PC-9 (cell line): ENCODE results near the gene COL5A1. TPM values are rescaled to one million over a fixed set of nuclear protein-coding genes. Genes with fewer than 3 reads are reported as not detected.

Source experiments
- BruUV-seq: library from RNA; stranded (reverse); fragments of 400-500 nt; replicated peaks from 2 replicates; lab custom pipeline; 2021; lab: Mats Ljungman, UMichigan
- CTCF ChIA-PET: fragments of 300-600 bp; sonication (Branson Sonifier 250); formaldehyde crosslinking; loops from one replicate; lab custom pipeline; 2022; ENCODE audit warnings: antibody characterized with exemption; lab: Charles Lee
- POLR2A ChIA-PET: fragments of 300-600 bp; sonication (Branson Sonifier 250); formaldehyde crosslinking; loops from one replicate; lab custom pipeline; 2022; ENCODE audit warnings: antibody characterized with exemption; ENCODE audit not compliant: unreplicated experiment; lab: Charles Lee
- DNase-seq, 2 experiments: peaks; one replicate each; pipeline versions ENCODE4 v3.0.0 to v3.0.0-alpha.2; 2015 to 2022; ENCODE audit warnings: mixed read lengths in 1 of 2
- H2AFZ ChIP-seq: fragments of 200-600 bp; sonication (generic); 2 replicates; pipeline ENCODE4 v1.8.1; 2017; ENCODE audit warnings: antibody characterized with exemption
- H3F3A ChIP-seq: fragments of 200-600 bp; sonication (generic); 2 replicates; pipeline ENCODE4 v1.8.1; 2017; ENCODE audit warnings: antibody characterized with exemption, mild to moderate bottlenecking, low read depth; ENCODE audit not compliant: insufficient read depth
- H3K27ac ChIP-seq: fragments of 200-600 bp; sonication (generic); 2 replicates; pipeline ENCODE4 v1.6.1; 2016; ENCODE audit warnings: mixed run types
- H3K27me3 ChIP-seq: fragments of 200-600 bp; sonication (generic); 2 replicates; pipeline ENCODE4 v1.6.1; 2016; ENCODE audit warnings: low read depth, mixed run types; ENCODE audit not compliant: insufficient read depth
- H3K36me3 ChIP-seq: fragments of 200-600 bp; sonication (generic); 2 replicates; pipeline ENCODE4 v1.6.1; 2016; ENCODE audit warnings: low read depth, mixed run types
- H3K4me1 ChIP-seq: fragments of 200-600 bp; sonication (generic); replicated peaks from 2 replicates; pipeline ENCODE4 v1.6.1; 2016; ENCODE audit warnings: mixed run types; ENCODE audit not compliant: insufficient read depth
- H3K4me2 ChIP-seq: fragments of 200-600 bp; sonication (generic); 2 replicates; pipeline ENCODE4 v1.6.1; 2017; ENCODE audit warnings: mixed run types
- H3K4me3 ChIP-seq: fragments of 200-600 bp; sonication (generic); 2 replicates; pipeline ENCODE4 v1.6.1; 2016; ENCODE audit warnings: mixed run types
- H3K79me2 ChIP-seq: fragments of 200-600 bp; sonication (generic); 2 replicates; pipeline ENCODE4 v1.6.1; 2017; ENCODE audit warnings: low read depth, mixed run types
- H3K9me2 ChIP-seq: fragments of 200-600 bp; sonication (generic); 2 replicates; pipeline ENCODE4 v1.8.1; 2017; ENCODE audit warnings: mild to moderate bottlenecking; ENCODE audit not compliant: insufficient read depth
- H3K9me3 ChIP-seq: fragments of 200-600 bp; sonication (generic); 2 replicates; pipeline ENCODE4 v1.8.1; 2016; ENCODE audit warnings: low read depth; ENCODE audit not compliant: insufficient read depth
- H4K20me1 ChIP-seq: fragments of 200-600 bp; sonication (generic); 2 replicates; pipeline ENCODE4 v1.8.1; 2017; ENCODE audit not compliant: insufficient read depth
- CTCF ChIP-seq: fragments of 200-600 bp; sonication (generic); conservative IDR thresholded peaks from 2 replicates; pipeline ENCODE4 v1.6.1; 2017; ENCODE audit warnings: mixed run types, antibody characterized with exemption, mild to moderate bottlenecking, moderate library complexity
- EZH2 ChIP-seq: fragments of 200-600 bp; sonication (generic); IDR thresholded peaks from 2 replicates; pipeline ENCODE4 v1.8.0; 2017; ENCODE audit warnings: antibody characterized with exemption, low read depth
- intact Hi-C: fragments of 100-400 bp; cut with micrococcal nuclease; formaldehyde crosslinking; loops from one replicate; pipeline ENCODE4 v1.10.0; 2022; ENCODE audit not compliant: unreplicated experiment
- total RNA-seq: library from RNA; stranded (reverse); gene quantifications from 2 replicates; pipeline ENCODE4 v1.2.3, GENCODE V29; 2021

Gene COL5A1
- total RNA-seq, 1 experiment from 2014 or later = 15.2 TPM

- H3K79me2 ChIP-seq = no peaks in the 10 kb centered on the region
- no peak for DNase-seq
- intact Hi-C loops = no loop called here
- H3K27me3 ChIP-seq = peaks cover 96% of the 10 kb centered on the region
- H3K36me3 ChIP-seq = no peaks in the 10 kb centered on the region
- TF ChIP-seq CTCF (no peak), EZH2 (no peak)
- BruUV-seq = no TSS peak
- H3K4me1 ChIP-seq = no peaks in the 10 kb centered on the region
- H3K9me3 ChIP-seq = no peaks in the 10 kb centered on the region
- H3K4me3 ChIP-seq = no peak overlapping the region
- no peak overlapping the region for H3K4me2 ChIP-seq
- CTCF ChIA-PET = no interaction called here
- H3F3A ChIP-seq = no peaks in the 10 kb centered on the region
- no peaks in the 10 kb centered on the region for H3K9me2 ChIP-seq
- POLR2A ChIA-PET = no interaction called here
- H2AFZ ChIP-seq = no peak overlapping the region
- H4K20me1 ChIP-seq = no peaks in the 10 kb centered on the region; the same call in 1 of the 2 replicates
- no peak overlapping the region for H3K27ac ChIP-seq
Measured at GRCh38 chr9:134883040-134883782, 241.6 kb downstream of the COL5A1 start.

DNA sequence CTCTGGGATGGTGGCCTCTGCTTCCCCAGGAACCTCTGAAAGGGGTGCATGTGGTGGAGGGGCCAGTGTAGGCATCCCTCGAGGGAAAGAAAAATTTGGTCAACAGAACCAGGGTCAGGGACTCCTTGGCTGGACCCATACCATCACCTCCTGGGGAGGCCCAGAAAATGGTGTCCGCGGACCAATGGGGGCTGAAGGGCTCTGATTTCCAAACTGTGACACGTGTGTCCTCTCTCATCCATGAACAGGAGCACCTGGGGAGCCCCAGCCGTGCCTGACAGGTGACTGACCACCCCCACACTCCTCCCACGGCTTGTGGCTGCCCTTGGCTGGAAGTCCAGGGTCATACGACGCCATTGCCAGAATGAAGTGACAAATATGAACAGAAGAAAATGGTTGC, 242.9 kb downstream of the COL5A1 start:
- intact Hi-C loops = no loop called here
- CTCF ChIA-PET = no interaction called here
- H3K27me3 ChIP-seq = peaks cover 96% of the 10 kb centered on the region

GRCh38 chr9:134885001-134885678, 243.5 kb downstream of the COL5A1 start:
- intact Hi-C loops = no loop called here
- no peak overlapping the region for H3K4me3 ChIP-seq

More for the DNA sequence above, 242.9 kb downstream of the COL5A1 start:
- Histone ChIP-seq H3F3A (no peaks in the 10 kb centered on the region), H3K4me1 (no peaks in the 10 kb centered on the region), H4K20me1 (no peaks in the 10 kb centered on the region; the same call in 1 of the 2 replicates), H3K79me2 (no peaks in the 10 kb centered on the region), H3K27ac (no peak overlapping the region), H3K9me2 (no peaks in the 10 kb centered on the region), H3K4me2 (no peak overlapping the region), H3K36me3 (no peaks in the 10 kb centered on the region), H3K4me3 (no peak overlapping the region), H3K9me3 (no peaks in the 10 kb centered on the region), H2AFZ (no peak overlapping the region)
- BruUV-seq = no TSS peak
- TF ChIP-seq EZH2 (no peak), CTCF (no peak)
- no peak for DNase-seq
- POLR2A ChIA-PET = no interaction called here

More at GRCh38 chr9:134885001-134885678, 243.5 kb downstream of the COL5A1 start:
- no peaks in the 10 kb centered on the region for H3F3A ChIP-seq
- H3K27me3 ChIP-seq = peaks cover 96% of the 10 kb centered on the region
- H3K9me3 ChIP-seq = no peaks in the 10 kb centered on the region
- CTCF ChIA-PET = no interaction called here
- TF ChIP-seq EZH2 (no peak), CTCF (no peak)
- DNase-seq = no peak
- no TSS peak for BruUV-seq
- no peak overlapping the region for H2AFZ ChIP-seq
- H3K27ac ChIP-seq = no peak overlapping the region
- no peak overlapping the region for H3K4me2 ChIP-seq
- no peaks in the 10 kb centered on the region for H3K79me2 ChIP-seq
- H3K4me1 ChIP-seq = no peaks in the 10 kb centered on the region
- H4K20me1 ChIP-seq = no peaks in the 10 kb centered on the region; the same call in 1 of the 2 replicates
- no peaks in the 10 kb centered on the region for H3K9me2 ChIP-seq
- no peaks in the 10 kb centered on the region for H3K36me3 ChIP-seq
- POLR2A ChIA-PET = no interaction called here
